GM12891 (cell line): Measurements from ENCODE around the gene KNDC1.

Source experiments
- POLR2A ChIP-seq: IDR thresholded peaks from 2 replicates; pipeline ENCODE4 v1.6.1; 2011; ENCODE audit warnings: low read depth, low read length, control low read depth
- POLR2AphosphoS5 ChIP-seq: IDR thresholded peaks from 2 replicates; pipeline ENCODE4 v1.6.1; 2011; ENCODE audit warnings: low read depth, low read length, control low read depth
- SPI1 ChIP-seq: IDR thresholded peaks from 2 replicates; pipeline ENCODE4 v1.6.1; 2011; ENCODE audit warnings: low read depth, low read length, control low read depth
- TAF1 ChIP-seq: IDR thresholded peaks from 2 replicates; pipeline ENCODE4 v1.6.1; 2011; ENCODE audit warnings: low read depth, low read length, control low read depth

GRCh38 chr10:133189256-133189655, 29.2 kb downstream of the KNDC1 start:
- TF ChIP-seq TAF1 (no peak), POLR2A (no peak), SPI1 (no peak), POLR2AphosphoS5 (no peak)
